NCI-H526 treated with DMSO at 0.1 percent for 48 hours (cell line): ENCODE data around the gene USP22.
"Not testable (repeated sequence)": the region's sequence is repeated elsewhere in the genome, so short reads cannot be mapped to it uniquely, and the experiment has no call there.

Source experiments
- DNase-seq: peaks from one replicate; lab custom pipeline; 2025; lab: John Stamatoyannopoulos, UW

The USP22 gene

DNA sequence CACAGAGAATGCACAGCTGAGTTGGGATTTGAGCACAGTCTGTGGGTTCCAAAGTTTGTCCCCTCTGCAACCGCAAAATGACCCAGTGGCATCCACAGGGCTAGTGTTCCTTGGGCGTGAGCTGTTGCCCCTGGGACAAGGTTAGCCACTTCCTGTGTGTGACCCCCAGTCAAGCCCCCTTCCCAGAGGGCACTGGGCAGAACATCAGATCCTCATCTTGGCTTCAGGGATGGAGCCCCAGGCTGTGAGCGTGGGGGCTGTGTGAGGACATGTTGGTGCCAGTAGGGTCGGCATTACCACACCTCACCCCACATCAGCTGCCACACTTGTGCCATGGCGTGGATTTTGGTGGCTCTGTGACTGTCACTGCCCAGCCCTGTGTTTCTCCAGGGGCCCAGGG is 55.3 kb downstream of the USP22 start:
- no peak for DNase-seq

DNA sequence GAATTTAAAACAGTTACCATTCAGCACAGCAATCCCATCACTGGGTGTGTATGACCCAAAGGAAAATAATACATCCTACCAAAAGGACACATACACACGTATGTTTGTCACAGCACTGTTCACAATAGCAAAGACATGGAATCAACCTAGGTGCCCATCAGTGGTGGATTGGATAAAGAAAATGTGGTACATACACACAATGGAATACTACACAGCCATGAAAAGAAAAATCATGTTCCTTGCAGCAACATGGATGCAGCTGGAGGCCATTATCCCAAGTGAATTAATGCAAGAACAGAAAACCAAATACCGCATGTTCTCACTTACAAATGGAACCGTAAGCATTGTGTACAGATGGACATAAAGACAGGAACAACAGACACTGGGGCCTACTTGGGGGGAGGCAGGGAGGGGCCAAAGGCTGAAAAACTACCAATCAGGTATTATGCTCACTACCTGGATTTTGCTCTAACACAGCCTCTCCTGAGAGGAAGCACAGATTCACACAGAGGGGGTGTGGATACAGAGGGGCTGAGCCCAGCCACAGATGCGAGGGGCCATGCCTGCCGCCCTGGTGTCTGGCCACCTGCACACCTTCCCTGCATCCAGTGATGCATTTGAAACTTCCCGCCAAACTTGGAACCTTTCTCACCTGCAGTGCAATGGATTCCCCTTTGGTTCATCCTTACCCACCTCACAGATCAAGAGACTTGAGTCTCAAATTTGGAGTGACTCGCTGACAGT is 55.9 kb downstream of the USP22 start:
- no peak for DNase-seq

- DNase-seq = no peak
Observed at GRCh38 chr17:20983359-20983637, 59.5 kb downstream of the USP22 start.

- no peak for DNase-seq
Observed at GRCh38 chr17:20982589-20983358, 60.0 kb downstream of the USP22 start.

DNA sequence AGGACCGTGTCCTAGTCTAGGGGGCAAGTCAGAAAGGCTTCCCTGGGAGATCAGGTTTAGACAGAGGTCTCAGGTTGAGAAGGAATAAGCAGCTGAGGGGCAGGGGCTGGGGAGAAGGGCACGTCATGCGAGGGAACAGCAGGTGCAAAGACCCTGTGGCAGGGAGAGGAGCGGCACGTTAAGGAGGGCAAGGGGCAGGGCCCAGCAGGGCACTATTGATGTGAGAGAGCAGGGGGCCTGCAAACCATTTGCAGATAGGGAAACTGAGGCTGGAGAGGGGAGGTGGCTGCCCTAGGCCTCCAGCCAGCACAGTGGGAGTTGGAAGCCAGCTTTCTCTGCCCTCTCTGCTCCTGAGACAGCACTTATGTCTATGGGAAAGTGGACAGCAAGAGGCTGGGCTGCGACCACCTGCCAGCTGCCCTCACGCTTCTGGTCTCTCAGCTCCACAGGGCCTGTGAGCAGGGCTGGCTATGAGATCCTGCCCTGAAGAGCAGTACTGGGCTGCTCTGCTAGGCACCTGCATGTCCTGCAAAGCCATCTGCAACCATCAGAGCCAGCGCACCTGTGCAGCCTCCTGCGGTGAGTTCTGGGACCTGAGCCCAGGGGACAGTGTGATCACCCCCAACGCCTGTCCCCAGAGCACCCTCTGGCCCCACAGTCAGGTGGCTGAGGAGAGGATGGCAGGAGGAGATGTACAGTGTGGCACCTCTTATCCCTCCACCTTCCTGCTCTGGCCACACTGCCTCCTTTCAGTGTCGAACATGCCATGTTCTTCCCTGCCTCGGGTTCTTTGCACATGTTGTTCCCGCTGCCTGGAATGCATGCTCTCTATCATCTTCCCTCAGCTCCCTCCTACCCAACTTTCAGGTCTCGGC is 61.5 kb downstream of the USP22 start:
- DNase-seq = no peak

DNA sequence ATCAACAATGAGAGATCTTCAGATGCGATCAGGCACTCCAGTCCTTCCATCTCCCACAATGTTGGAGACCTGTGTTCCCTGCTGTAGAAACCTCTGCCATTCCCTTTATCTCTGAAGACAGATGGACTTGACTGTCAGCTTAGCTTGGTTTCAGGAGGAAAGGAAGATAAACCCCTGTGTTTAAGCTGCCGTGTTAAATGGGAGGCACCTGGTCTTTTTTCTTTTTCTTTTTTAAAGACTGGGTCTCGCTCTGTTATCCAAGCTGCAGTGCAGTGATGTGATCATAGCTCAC is 63.1 kb downstream of the USP22 start:
- no peak for DNase-seq

- not testable (repeated sequence) for DNase-seq
Observed at GRCh38 chr17:20979007-20979791, 63.6 kb downstream of the USP22 start.

DNA sequence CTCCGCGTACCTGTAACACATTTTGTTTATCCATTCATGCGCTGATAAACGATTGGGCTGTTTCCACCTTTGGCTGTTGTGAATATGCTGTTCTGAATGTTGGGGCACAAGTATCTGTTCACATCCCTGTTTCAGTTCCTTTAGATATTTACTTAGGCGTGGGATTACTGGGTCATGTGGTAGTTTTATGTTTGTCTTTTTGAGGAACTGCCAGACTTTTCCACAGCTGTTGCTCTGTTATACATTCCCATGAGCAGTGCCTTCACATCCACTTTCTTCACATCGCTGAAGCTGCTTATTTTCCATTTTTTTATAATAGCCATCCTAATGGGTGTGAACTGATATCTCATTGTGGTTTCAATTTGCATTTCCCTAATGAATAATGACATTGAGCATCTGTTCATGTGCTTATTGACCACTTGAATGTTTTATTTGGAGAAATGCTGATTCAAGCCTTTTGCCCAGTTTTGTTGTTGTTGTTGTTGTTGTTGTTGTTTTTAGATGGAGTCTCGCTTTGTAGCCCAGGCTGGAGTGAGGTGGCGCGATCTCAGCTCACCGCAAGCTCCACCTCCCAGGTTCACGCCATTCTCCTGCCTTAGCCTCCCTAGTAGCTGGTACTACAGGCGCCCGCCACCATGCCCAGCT is 65.1 kb downstream of the USP22 start:
- not testable (repeated sequence) for DNase-seq

DNA sequence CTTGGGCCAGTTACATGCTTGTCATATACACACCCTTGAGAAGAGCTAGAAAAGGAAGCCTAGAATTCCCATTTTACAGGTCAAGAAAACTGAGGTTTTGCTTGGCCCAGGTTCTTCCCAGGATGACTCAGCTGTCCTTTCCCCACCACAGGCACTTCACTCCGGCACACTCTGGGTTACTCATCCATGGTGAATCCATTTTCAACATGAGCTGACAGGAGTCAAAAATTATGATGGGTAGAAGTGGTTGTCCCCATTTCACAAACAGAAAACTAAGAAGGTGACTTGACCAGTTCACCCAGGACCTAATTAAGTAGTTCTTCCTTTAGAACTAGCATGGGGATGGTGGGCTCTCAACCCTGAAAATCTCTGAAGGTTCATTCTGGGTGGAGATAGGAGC is 67.2 kb downstream of the USP22 start:
- no peak for DNase-seq

DNA sequence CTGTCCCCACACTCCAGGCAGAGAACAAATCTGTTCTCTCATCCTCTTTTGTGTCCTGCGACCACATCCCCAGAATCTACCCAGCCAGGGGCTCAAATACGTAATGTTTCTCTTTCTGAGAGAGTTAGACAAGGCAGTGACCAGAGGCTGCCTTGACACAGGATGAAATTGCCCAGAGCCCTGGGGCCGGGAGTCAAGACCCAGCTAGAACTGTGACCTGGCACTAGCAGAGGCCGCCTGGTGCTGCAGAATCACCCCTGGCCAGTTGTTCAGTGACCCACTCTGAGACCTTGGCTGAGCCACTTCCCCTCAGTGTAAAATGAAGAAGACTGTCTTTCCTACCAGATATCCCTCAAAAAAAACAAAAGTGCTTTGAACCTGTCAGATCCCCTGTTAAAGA is 72.5 kb downstream of the USP22 start:
- DNase-seq = no peak

DNA sequence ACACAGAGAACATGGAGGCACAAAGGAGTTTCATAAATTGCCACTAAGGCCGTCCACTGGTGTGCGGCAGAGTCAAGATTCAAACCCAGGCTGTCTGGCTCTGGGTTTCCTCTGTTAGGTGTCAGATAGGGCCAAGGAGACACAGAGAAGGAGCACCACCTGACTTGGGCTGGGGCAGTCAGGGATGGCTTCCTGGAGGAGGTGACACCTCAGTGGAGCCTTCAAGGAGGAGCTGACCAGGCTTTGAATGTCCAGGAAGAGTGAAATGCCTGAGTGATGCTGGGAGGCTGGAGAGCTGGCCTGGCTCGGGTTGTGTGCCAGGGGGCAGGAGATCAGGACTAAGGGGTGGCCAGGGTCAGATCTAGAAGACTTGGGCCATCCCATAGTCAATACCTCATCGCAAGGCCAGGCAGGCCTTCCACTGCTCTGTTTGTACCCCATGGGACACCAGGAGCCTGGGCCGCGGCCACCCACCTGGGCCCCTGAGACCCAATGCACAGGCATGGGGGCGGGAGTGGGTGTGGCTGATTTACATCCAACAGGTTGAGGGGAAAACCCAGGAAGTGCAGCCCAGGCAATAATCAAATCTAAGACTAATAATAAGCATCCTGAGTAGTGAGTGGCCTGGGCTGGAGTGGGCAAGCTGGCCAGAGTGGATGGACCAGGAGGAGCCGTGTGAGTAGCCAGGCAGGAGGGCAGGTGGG is 73.7 kb downstream of the USP22 start:
- no peak for DNase-seq

DNA sequence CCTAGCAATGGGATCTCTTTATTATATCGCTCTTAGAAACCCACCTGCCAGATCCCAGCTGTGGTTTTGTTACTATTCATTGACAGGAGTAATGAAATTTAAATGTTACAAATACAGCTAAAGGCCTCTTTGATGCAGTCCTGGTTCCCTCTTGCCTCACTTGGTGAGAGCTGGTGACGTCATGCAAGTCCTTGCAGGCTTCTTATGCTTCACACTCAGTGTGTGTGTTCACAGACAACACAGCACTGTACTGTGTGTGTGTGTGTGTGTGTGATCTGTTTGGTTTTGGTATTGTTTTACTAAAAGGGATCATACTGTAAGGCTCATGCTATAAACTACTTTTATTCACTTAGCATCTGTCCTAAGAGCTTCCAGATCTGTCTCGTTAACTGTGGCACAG is 75.0 kb downstream of the USP22 start:
- DNase-seq = no peak

DNA sequence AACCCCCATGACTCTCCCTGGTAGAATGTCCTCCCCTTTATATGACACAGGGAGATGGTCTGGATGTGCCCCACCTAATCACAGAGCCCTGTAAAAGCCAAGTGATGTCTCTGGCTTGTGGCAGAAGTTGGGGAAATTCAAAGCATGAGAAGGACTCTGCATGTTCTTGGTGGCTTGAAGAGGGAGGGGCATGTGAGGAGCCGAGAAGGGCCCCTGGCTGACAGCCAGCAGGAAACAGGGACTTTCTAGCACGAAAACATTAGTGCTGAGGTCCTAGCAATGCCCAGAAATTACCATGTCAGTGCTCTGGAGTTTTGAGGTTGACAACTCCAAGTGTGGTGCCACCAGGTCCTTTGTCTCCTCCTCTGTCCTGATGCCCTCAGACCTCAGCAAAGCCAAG is 75.9 kb downstream of the USP22 start:
- DNase-seq = no peak

DNA sequence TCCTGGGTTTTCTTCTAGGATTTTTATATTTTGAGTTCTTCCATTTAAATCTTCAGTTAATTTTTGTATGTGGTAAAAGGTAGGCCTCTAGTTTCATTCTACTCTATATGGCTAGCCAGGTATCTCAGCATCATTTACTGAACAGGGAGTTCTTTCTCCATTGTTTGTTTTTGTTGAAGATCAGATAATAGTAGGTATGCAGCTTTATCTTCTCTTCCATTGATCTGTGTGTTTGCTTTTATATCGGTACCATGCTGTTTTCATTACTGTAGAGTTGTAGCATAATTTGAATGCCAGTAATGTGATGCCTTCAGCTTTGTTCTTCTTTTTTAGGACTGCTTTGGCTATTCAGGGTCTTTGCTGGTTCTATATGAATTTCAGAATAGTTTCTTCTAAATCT is 77.3 kb downstream of the USP22 start:
- no peak for DNase-seq

DNA sequence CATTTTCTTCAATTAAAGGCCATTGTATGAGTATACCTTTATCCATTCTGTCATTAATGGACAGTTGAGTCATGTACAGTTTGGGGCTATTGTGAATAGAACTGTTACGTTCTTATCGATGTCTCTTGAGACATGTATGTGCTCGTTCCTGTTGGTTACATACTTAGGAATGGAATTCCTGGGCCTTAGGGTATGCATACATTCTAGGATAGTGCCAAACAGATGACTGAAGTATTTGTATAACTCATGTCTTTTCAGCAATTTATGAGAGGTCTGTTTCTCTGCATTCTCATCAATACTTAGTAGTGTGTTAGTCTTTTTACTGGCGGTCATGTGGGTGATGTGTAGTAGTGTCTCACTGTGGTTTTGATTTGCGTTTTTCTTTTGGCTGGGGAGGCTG is 81.2 kb downstream of the USP22 start:
- no peak for DNase-seq

DNA sequence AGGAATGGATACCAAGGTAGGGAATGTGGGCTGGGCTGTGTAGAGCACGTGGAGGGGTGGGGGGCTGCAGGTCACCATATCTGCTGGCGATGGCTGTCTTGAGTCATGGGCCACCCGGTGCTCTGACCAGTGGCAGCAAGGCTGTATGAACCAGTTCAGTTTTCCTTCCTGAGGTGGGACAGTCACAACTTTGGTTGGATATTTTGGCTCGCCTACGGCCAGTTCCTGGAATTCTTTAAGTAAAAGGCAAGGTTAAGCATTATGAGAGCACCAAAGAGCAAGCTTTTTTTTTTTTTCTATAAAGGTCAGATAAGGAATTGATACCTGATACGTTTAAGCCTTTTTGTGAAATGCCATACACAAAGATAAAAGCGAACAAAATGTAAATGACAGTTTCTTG is 81.9 kb downstream of the USP22 start:
- no peak for DNase-seq

DNA sequence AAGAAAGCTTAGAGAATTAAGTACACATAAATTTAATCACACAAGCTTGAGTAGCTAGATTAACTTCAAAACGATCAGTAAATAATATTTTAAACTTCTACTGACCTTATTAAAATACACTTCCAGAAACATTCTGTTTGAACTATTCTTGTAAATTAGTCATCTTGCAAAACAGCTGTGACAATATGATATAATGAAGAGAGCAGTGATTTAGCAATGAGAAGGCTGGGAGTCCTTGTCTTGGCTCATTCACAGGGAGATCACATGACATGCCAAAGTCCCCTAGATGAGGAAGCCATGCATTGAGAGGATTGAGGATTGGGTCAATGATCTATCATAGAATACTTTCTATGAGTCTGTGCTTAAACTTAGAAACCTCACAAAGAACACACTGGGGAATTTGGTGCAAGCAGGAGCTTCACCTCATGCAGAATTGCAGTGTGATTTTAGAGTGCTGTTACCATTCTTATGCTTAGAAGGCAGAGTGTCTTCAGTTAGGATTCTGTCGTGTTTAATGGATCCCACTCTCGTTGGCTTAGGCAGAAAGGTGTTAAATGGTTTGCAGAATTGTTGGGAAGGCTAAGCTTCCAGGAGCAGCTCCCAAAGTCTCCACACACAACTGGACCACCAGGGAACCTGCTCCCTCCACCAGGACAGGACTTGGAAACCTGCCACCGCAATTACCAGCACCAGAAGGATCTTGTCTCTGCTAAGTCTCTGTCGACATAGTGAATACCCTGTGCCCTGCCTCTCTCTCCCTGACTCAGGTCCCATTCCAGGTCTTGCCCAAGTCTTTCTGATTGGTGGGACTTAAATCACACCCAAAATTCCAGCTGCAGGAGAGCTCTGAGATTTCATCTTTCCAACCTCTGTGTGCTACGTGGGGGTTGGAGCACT is 87.1 kb downstream of the USP22 start:
- DNase-seq = no peak

DNA sequence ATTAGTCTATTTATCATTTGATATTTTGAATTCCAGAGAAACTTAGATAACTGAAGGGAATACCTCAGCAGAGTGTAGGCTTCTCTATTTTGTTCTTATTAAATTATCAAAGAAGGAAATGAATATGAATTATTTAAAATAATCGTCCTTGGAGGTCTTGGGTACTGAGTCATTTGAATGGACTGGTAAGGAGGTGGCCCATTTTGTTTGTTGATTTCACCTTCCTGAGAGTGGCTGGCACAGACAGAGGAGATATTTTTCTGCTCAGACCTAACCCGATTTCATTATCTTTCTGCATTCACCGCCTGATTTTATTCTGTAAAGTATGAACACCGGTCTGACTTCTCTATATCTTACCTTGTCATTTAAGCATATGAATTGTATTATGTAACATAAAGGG is 88.0 kb downstream of the USP22 start:
- DNase-seq = no peak

DNA sequence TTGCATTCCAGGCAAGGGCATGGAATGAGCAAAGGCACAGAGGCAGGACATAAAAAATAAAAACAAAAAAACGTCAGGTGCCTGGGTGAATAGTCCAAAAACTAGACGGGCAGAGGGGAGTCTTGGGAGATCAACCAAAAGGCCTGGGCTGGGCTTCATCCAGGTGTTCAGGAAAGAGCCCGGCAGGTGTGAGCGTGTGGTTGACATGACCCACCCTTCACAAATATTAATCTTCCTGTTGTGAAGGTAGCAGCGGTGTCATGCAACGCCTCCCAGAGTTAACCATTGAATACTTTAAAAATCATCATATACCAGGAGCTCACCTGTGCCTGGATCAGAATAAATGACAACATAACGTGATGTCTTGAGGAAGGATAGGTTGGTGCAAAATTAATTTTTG is 90.6 kb downstream of the USP22 start:
- peak; percentile 29 for DNase-seq
